ENCODE data around the gene IL19.
"Not testable (repeated sequence)": the region's sequence is repeated elsewhere in the genome, so short reads cannot be mapped to it uniquely, and the experiment has no call there.

Gene IL19

GRCh38 chr1:206739411-206740076 lies 31.0 kb upstream of the IL19 start:
- no peak for DNase-seq (ENCODE audit: low read depth in 1 of 2, low spot score in 1 of 2)

GRCh38 chr1:206741142-206741701 lies 29.4 kb upstream of the IL19 start:
- no peak for DNase-seq (ENCODE audit: low read depth in 1 of 2, low spot score in 1 of 2)

- no peak for DNase-seq (ENCODE audit: low read depth in 1 of 2, low spot score in 1 of 2)
These were observed 27.7 kb upstream of the IL19 start for GRCh38 chr1:206742719-206743383.

GRCh38 chr1:206744683-206745082 lies 25.9 kb upstream of the IL19 start:
- DNase-seq (ENCODE audit: low read depth in 1 of 2, low spot score in 1 of 2): no peak

- DNase-seq (ENCODE audit: low read depth in 1 of 2, low spot score in 1 of 2): no peak
These were observed 25.3 kb upstream of the IL19 start for GRCh38 chr1:206745301-206745700.

GRCh38 chr1:206748348-206749030 lies 22.1 kb upstream of the IL19 start:
- no peak for DNase-seq (ENCODE audit: low read depth in 1 of 2, low spot score in 1 of 2)

GRCh38 chr1:206751891-206752290 lies 18.7 kb upstream of the IL19 start:
- no peak for DNase-seq (ENCODE audit: low read depth in 1 of 2, low spot score in 1 of 2)

GRCh38 chr1:206752481-206752880 lies 18.1 kb upstream of the IL19 start:
- no peak for DNase-seq (ENCODE audit: low read depth in 1 of 2, low spot score in 1 of 2)

- no peak for DNase-seq (ENCODE audit: low read depth in 1 of 2, low spot score in 1 of 2)
These were observed 17.4 kb upstream of the IL19 start for GRCh38 chr1:206753141-206753540.

GRCh38 chr1:206754011-206754410 lies 16.6 kb upstream of the IL19 start:
- no peak for DNase-seq (ENCODE audit: low read depth in 1 of 2, low spot score in 1 of 2)

GRCh38 chr1:206757524-206758266 lies 12.9 kb upstream of the IL19 start:
- DNase-seq (ENCODE audit: low read depth in 1 of 2, low spot score in 1 of 2): no peak

- no peak for DNase-seq (ENCODE audit: low read depth in 1 of 2, low spot score in 1 of 2)
These were observed 10.0 kb upstream of the IL19 start for GRCh38 chr1:206760590-206760989.

GRCh38 chr1:206761159-206761768 lies 9.3 kb upstream of the IL19 start:
- DNase-seq (ENCODE audit: low read depth in 1 of 2, low spot score in 1 of 2): no peak

GRCh38 chr1:206762741-206763364 lies 7.7 kb upstream of the IL19 start:
- not testable (repeated sequence) for DNase-seq (ENCODE audit: low read depth in 1 of 2, low spot score in 1 of 2)

GRCh38 chr1:206765771-206766170 lies 4.8 kb upstream of the IL19 start:
- not testable (repeated sequence) for DNase-seq (ENCODE audit: low read depth in 1 of 2, low spot score in 1 of 2)

- DNase-seq (ENCODE audit: low read depth in 1 of 2, low spot score in 1 of 2): peak; percentile 38 to 47
These were observed 4.2 kb upstream of the IL19 start for GRCh38 chr1:206766251-206766856.

GRCh38 chr1:206768472-206769303 lies 1.9 kb upstream of the IL19 start:
- DNase-seq (ENCODE audit: low read depth in 1 of 2, low spot score in 1 of 2): no peak

- no peak for DNase-seq (ENCODE audit: low read depth in 1 of 2, low spot score in 1 of 2)
These were observed 1.3 kb upstream of the IL19 start for GRCh38 chr1:206769304-206769731.

- no peak for DNase-seq (ENCODE audit: low read depth in 1 of 2, low spot score in 1 of 2)
These were observed 742 bp downstream of the IL19 start for GRCh38 chr1:206771338-206771692.
